Tongue (tissue), 2 donors: ENCODE data around the gene SEMA4C. TPM values are rescaled to one million over a fixed set of nuclear protein-coding genes. Genes with fewer than 3 reads are reported as not detected.
A peak's percentile ranks its signal among the peaks of the same experiment; 100 is the strongest.

Source experiments
- DNase-seq: peaks from one replicate; pipeline ENCODE4 v3.0.0-alpha.2; 2015
- total RNA-seq: library from RNA; depleted of rRNA; stranded (reverse); fragments of >200 nt; gene quantifications from one replicate; pipeline ENCODE4 v1.2.3, GENCODE V29; 2014

SEMA4C gene
- total RNA-seq, 1 donor from 2014 or later: 52.2 TPM

GRCh38 chr2:96841701-96842495, 28.0 kb downstream of the SEMA4C start:
- no peak for DNase-seq

- no peak for DNase-seq
Measured at GRCh38 chr2:96839875-96840850, 29.7 kb downstream of the SEMA4C start.

- no peak for DNase-seq
Measured at GRCh38 chr2:96839293-96839874, 30.5 kb downstream of the SEMA4C start.

- no peak for DNase-seq
Measured at GRCh38 chr2:96838345-96839292, 31.3 kb downstream of the SEMA4C start.

GRCh38 chr2:96837575-96837974, 32.3 kb downstream of the SEMA4C start:
- DNase-seq: no peak

- no peak for DNase-seq
Measured at GRCh38 chr2:96835830-96836229, 34.0 kb downstream of the SEMA4C start.

- DNase-seq: peak; percentile 84
Measured at GRCh38 chr2:96832754-96833507, 36.9 kb downstream of the SEMA4C start.

- DNase-seq: no peak
Measured at GRCh38 chr2:96832408-96832753, 37.5 kb downstream of the SEMA4C start.

GRCh38 chr2:96831679-96832078, 38.2 kb downstream of the SEMA4C start:
- peak; percentile 46 for DNase-seq

- no peak for DNase-seq
Measured at GRCh38 chr2:96830044-96830562, 39.8 kb downstream of the SEMA4C start.

- no peak for DNase-seq
Measured at GRCh38 chr2:96828874-96829273, 41.0 kb downstream of the SEMA4C start.

GRCh38 chr2:96828436-96828835, 41.4 kb downstream of the SEMA4C start:
- no peak for DNase-seq

GRCh38 chr2:96826546-96827278, 43.2 kb downstream of the SEMA4C start:
- DNase-seq: no peak

- DNase-seq: no peak
Measured at GRCh38 chr2:96825057-96825456, 44.8 kb downstream of the SEMA4C start.

- no peak for DNase-seq
Measured at GRCh38 chr2:96824079-96824870, 45.6 kb downstream of the SEMA4C start.

- DNase-seq: no peak
Measured at GRCh38 chr2:96823198-96823597, 46.7 kb downstream of the SEMA4C start.

- DNase-seq: no peak
Measured at GRCh38 chr2:96822786-96823185, 47.1 kb downstream of the SEMA4C start.

- no peak for DNase-seq
Measured at GRCh38 chr2:96821113-96821675, 48.7 kb downstream of the SEMA4C start.
